ENCODE results near the gene NAPA. TPM values are rescaled to one million over a fixed set of nuclear protein-coding genes. Genes with fewer than 3 reads are reported as not detected.

NAPA gene
- total RNA-seq, 1 donor from 2014 or later = 54.7 TPM

GRCh38 chr19:47514151-47514868 is 553 bp downstream of the NAPA start:
- Mint-ChIP-seq H3K4me1 (peaks cover 32% of the 10 kb centered on the region), H3K9me3 (no peaks in the 10 kb centered on the region), H3K27ac (peak overlapping the region; percentile 99), H3K36me3 (no peaks in the 10 kb centered on the region), H3K4me3 (peak overlapping the region; percentile 99), H3K27me3 (ENCODE audit: low read depth) (no peaks in the 10 kb centered on the region)
- no peak for DNase-seq (ENCODE audit: low spot score in 2 of 2, unreplicated experiment in 2 of 2)
- no peak for TF ChIP-seq CTCF (IDR thresholded peaks at IDR 0.05; ENCODE audit: unreplicated experiment)

- Mint-ChIP-seq H3K36me3 (no peaks in the 10 kb centered on the region), H3K27me3 (ENCODE audit: low read depth) (no peaks in the 10 kb centered on the region), H3K9me3 (no peaks in the 10 kb centered on the region), H3K4me3 (peak overlapping the region; percentile 99), H3K4me1 (peaks cover 32% of the 10 kb centered on the region), H3K27ac (peak overlapping the region; percentile 79)
- DNase-seq (ENCODE audit: low spot score in 2 of 2, unreplicated experiment in 2 of 2) = no peak
- no peak for TF ChIP-seq CTCF (IDR thresholded peaks at IDR 0.05; ENCODE audit: unreplicated experiment)
Measured at GRCh38 chr19:47512948-47513319, 1.9 kb downstream of the NAPA start.

- peaks cover 32% of the 10 kb centered on the region for H3K4me1 Mint-ChIP-seq
- H3K27me3 Mint-ChIP-seq (ENCODE audit: low read depth) = no peaks in the 10 kb centered on the region
- peak overlapping the region; percentile 79 for H3K27ac Mint-ChIP-seq
- H3K36me3 Mint-ChIP-seq = no peaks in the 10 kb centered on the region
- no peaks in the 10 kb centered on the region for H3K9me3 Mint-ChIP-seq
- peak overlapping the region; percentile 99 for H3K4me3 Mint-ChIP-seq
- no peak for DNase-seq (ENCODE audit: low spot score in 2 of 2, unreplicated experiment in 2 of 2)
- no peak for TF ChIP-seq CTCF (IDR thresholded peaks at IDR 0.05; ENCODE audit: unreplicated experiment)
Measured at GRCh38 chr19:47512183-47512947, 2.5 kb downstream of the NAPA start.

GRCh38 chr19:47511681-47512080 is 3.2 kb downstream of the NAPA start:
- no peak for TF ChIP-seq CTCF (IDR thresholded peaks at IDR 0.05; ENCODE audit: unreplicated experiment)
- DNase-seq (ENCODE audit: low spot score in 2 of 2, unreplicated experiment in 2 of 2) = no peak
- no peaks in the 10 kb centered on the region for H3K36me3 Mint-ChIP-seq
- H3K9me3 Mint-ChIP-seq = no peaks in the 10 kb centered on the region
- peaks cover 32% of the 10 kb centered on the region for H3K4me1 Mint-ChIP-seq
- no peaks in the 10 kb centered on the region for H3K27me3 Mint-ChIP-seq (ENCODE audit: low read depth)
- peak overlapping the region; percentile 22 for H3K27ac Mint-ChIP-seq
- no peak overlapping the region for H3K4me3 Mint-ChIP-seq

- Mint-ChIP-seq H3K27ac (no peak overlapping the region), H3K9me3 (no peaks in the 10 kb centered on the region), H3K27me3 (ENCODE audit: low read depth) (no peaks in the 10 kb centered on the region), H3K36me3 (no peaks in the 10 kb centered on the region), H3K4me3 (no peak overlapping the region), H3K4me1 (peaks cover 32% of the 10 kb centered on the region)
- DNase-seq (ENCODE audit: low spot score in 2 of 2, unreplicated experiment in 2 of 2) = no peak
- TF ChIP-seq CTCF (IDR thresholded peaks at IDR 0.05; ENCODE audit: unreplicated experiment) = no peak
Measured at GRCh38 chr19:47511128-47511517, 3.7 kb downstream of the NAPA start.

Data from mesothelial cell of epicardium (in vitro differentiated cells).